SU-DHL-6 (cell line): ENCODE data around the gene CYSTM1.

ENCODE experiments used
- H2AFZ ChIP-seq: fragments of 200-600 bp; sonication (generic); 2 replicates; pipeline ENCODE4 v1.6.1; 2014; ENCODE audit warnings: low read depth, mild to moderate bottlenecking, moderate library complexity, mixed read lengths, antibody characterized with exemption, low read length; ENCODE audit not compliant: severe bottlenecking
- H3F3A ChIP-seq: fragments of 200-600 bp; shearing (Covaris generic); 2 replicates; pipeline ENCODE4 v1.6.0; 2016; ENCODE audit warnings: antibody characterized with exemption, mild to moderate bottlenecking; ENCODE audit not compliant: insufficient read depth
- H3K27ac ChIP-seq: fragments of 200-600 bp; sonication (generic); 2 replicates; pipeline ENCODE4 v1.5.1; 2016; ENCODE audit warnings: low read depth, mild to moderate bottlenecking, low read length, moderate library complexity, mixed read lengths
- H3K27me3 ChIP-seq: fragments of 200-600 bp; sonication (generic), shearing (Covaris generic); 2 replicates; pipeline ENCODE4 v1.6.0; 2014; ENCODE audit warnings: mild to moderate bottlenecking, low read length
- H3K36me3 ChIP-seq: fragments of 200-600 bp; sonication (generic); 2 replicates; pipeline ENCODE4 v1.6.1; 2014; ENCODE audit warnings: mild to moderate bottlenecking, low read length, mixed read lengths
- H3K4me2 ChIP-seq: fragments of 300-600, 200-600 bp; shearing (Covaris generic), sonication (generic); 2 replicates; pipeline ENCODE4 v1.6.0; 2014; ENCODE audit warnings: low read length, low read depth, mild to moderate bottlenecking; ENCODE audit not compliant: poor library complexity, severe bottlenecking
- H3K4me3 ChIP-seq: fragments of 200-600 bp; sonication (generic); 2 replicates; pipeline ENCODE4 v1.5.1; 2014; ENCODE audit warnings: antibody characterized with exemption, low read length, mild to moderate bottlenecking, mixed read lengths; ENCODE audit not compliant: insufficient read depth, poor library complexity, severe bottlenecking
- H3K79me2 ChIP-seq: fragments of 200-600 bp; sonication (generic); 2 replicates; pipeline ENCODE4 v1.6.1; 2014; ENCODE audit warnings: mild to moderate bottlenecking, low read length, moderate library complexity; ENCODE audit not compliant: insufficient read depth
- H3K9ac ChIP-seq: fragments of 200-600 bp; sonication (generic); 2 replicates; pipeline ENCODE4 v1.7.0; 2014; ENCODE audit warnings: mild to moderate bottlenecking, low read length
- H3K9me2 ChIP-seq: fragments of 200-600 bp; sonication (generic); replicated peaks from 2 replicates; pipeline ENCODE4 v1.6.1; 2014; ENCODE audit warnings: low read length; ENCODE audit not compliant: insufficient read depth
- H3K9me3 ChIP-seq: fragments of 200-600 bp; sonication (generic); 2 replicates; pipeline ENCODE4 v1.6.1; 2014; ENCODE audit warnings: low read length, mixed read lengths; ENCODE audit not compliant: insufficient read depth
- H4K20me1 ChIP-seq: fragments of 200-600 bp; sonication (generic); 2 replicates; pipeline ENCODE4 v1.6.1; 2014; ENCODE audit warnings: low read depth, mild to moderate bottlenecking, antibody characterized with exemption, low read length, moderate library complexity, mixed read lengths
- CTCF ChIP-seq: fragments of 200-600 bp; sonication (generic); IDR thresholded peaks from one replicate; pipeline ENCODE4 v1.5.1; 2017; ENCODE audit warnings: antibody characterized with exemption, mild to moderate bottlenecking, low read length, moderate library complexity; ENCODE audit not compliant: insufficient read depth, poor library complexity, severe bottlenecking
- EZH2phosphoT487 ChIP-seq: fragments of 200-600 bp; sonication (generic), shearing (Covaris generic); conservative IDR thresholded peaks from 2 replicates; pipeline ENCODE4 v1.6.1; 2018; ENCODE audit warnings: mild to moderate bottlenecking, antibody characterized with exemption, low read length, moderate library complexity, mixed read lengths

Gene CYSTM1

DNA sequence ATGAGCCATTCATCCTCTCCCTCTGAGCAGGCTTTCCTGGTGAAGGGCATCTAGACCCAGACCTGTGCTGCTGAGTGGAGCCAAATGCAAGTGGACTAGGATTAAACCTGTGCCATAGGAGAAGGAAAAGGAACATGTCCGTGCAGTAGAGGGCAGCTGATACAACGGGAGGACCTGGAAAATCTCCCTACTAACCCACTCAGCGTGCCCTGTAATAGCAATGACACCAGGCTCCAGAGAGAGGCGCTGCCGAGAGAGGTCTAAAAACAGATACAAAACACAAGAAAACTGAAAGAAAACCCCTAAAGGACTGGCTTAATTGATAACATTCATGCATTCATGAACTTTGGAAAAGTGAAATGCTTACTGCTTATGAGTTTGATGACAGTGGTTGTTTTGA lies 67.1 kb downstream of the CYSTM1 start:
- H3K4me2 ChIP-seq = no peak overlapping the region
- no peak overlapping the region for H3K4me3 ChIP-seq
- no peaks in the 10 kb centered on the region for H3F3A ChIP-seq
- no peaks in the 10 kb centered on the region for H3K79me2 ChIP-seq
- H2AFZ ChIP-seq = no peak overlapping the region
- no peak overlapping the region for H3K27ac ChIP-seq
- no peaks in the 10 kb centered on the region for H3K36me3 ChIP-seq
- no peaks in the 10 kb centered on the region for H3K9me3 ChIP-seq
- H3K27me3 ChIP-seq = no peaks in the 10 kb centered on the region
- no peaks in the 10 kb centered on the region for H4K20me1 ChIP-seq
- H3K9ac ChIP-seq = no peak overlapping the region
- no peak for TF ChIP-seq CTCF
- no peak for TF ChIP-seq EZH2phosphoT487
- H3K9me2 ChIP-seq = no peaks in the 10 kb centered on the region

- Histone ChIP-seq H3K9me3 (no peaks in the 10 kb centered on the region), H3K9me2 (no peaks in the 10 kb centered on the region), H3K4me3 (no peak overlapping the region), H3K27me3 (no peaks in the 10 kb centered on the region), H3K9ac (no peak overlapping the region), H2AFZ (no peak overlapping the region), H4K20me1 (no peaks in the 10 kb centered on the region), H3K27ac (no peak overlapping the region), H3K79me2 (no peaks in the 10 kb centered on the region), H3F3A (no peaks in the 10 kb centered on the region), H3K36me3 (no peaks in the 10 kb centered on the region), H3K4me2 (no peak overlapping the region)
- no peak for TF ChIP-seq EZH2phosphoT487
- TF ChIP-seq CTCF = no peak
Observed at GRCh38 chr5:140242890-140243585, 68.0 kb downstream of the CYSTM1 start.

DNA sequence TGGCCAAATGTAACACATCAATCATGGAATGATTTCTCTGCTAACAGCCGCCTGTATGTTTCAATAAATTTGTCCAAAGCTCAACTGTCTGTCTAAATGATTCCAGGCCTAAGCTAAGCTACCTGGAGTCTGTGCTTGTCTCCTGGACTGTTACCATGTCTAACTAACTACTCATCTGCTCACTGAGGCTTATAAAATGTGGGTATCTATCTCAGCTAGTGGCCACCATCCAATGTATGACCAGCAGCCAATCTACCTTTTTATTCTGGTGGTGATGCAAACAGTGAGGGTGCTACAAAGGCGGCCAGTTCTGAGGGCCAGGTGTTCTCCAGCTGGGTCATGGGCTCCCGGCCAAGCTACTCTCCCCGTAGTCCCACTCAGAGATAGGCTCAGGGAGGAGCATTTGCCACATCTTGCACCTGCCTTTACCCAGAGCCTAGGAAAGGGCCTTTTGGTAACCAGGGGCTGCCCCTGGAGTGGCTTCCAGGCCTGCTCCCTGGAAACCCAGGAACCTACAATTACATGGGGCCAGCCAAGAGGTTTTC lies 68.8 kb downstream of the CYSTM1 start:
- no peak overlapping the region for H3K9ac ChIP-seq
- H3K9me3 ChIP-seq = no peaks in the 10 kb centered on the region
- no peaks in the 10 kb centered on the region for H3F3A ChIP-seq
- no peaks in the 10 kb centered on the region for H4K20me1 ChIP-seq
- H3K4me3 ChIP-seq = no peak overlapping the region
- no peak overlapping the region for H2AFZ ChIP-seq
- TF ChIP-seq EZH2phosphoT487 (no peak), CTCF (no peak)
- H3K9me2 ChIP-seq = no peaks in the 10 kb centered on the region
- H3K79me2 ChIP-seq = no peaks in the 10 kb centered on the region
- H3K27me3 ChIP-seq = no peaks in the 10 kb centered on the region
- no peak overlapping the region for H3K27ac ChIP-seq
- H3K4me2 ChIP-seq = no peak overlapping the region
- no peaks in the 10 kb centered on the region for H3K36me3 ChIP-seq
